WTC11 (cell line): ENCODE data around the gene MRPL20. TPM values are rescaled to one million over a fixed set of nuclear protein-coding genes. Genes with fewer than 3 reads are reported as not detected.

Source experiments
- ATAC-seq: fragments of 200-7000 bp; cut with Tn5 transposase; 2 replicates; pipeline ENCODE4 v1.10.0; 2021; ENCODE audit warnings: mild to moderate bottlenecking, moderate library complexity
- CTCF ChIA-PET: fragments of 300-600 bp; sonication (Branson Sonifier 250); formaldehyde crosslinking; loops from one replicate; lab custom pipeline; 2021; ENCODE audit warnings: antibody characterized with exemption; lab: Charles Lee
- POLR2A ChIA-PET: fragments of 350-600 bp; sonication (Branson Sonifier 250); formaldehyde crosslinking; loops from one replicate; lab custom pipeline; 2021; ENCODE audit warnings: antibody characterized with exemption; lab: Charles Lee
- DNase-seq: peaks from one replicate; pipeline ENCODE4 v3.0.0; 2021; ENCODE audit warnings: low spot score
- H3K27ac Mint-ChIP-seq: 2 replicates; pipeline ENCODE4 v1.8.0; 2021; ENCODE audit warnings: mixed read lengths
- H3K27me3 Mint-ChIP-seq: 2 replicates; pipeline ENCODE4 v1.8.0; 2021; ENCODE audit warnings: low read depth, mild to moderate bottlenecking, moderate library complexity, mixed read lengths
- H3K36me3 Mint-ChIP-seq: 2 replicates; pipeline ENCODE4 v1.8.0; 2021; ENCODE audit warnings: mixed read lengths
- H3K4me1 Mint-ChIP-seq: 2 replicates; pipeline ENCODE4 v1.8.0; 2022; ENCODE audit warnings: mixed read lengths
- H3K4me3 Mint-ChIP-seq: 2 replicates; pipeline ENCODE4 v1.8.0; 2021; ENCODE audit warnings: mild to moderate bottlenecking, moderate library complexity, mixed read lengths
- H3K9me3 Mint-ChIP-seq: 2 replicates; pipeline ENCODE4 v1.8.0; 2021; ENCODE audit warnings: mixed read lengths
- ATF1 ChIP-seq: sonication (generic); formaldehyde crosslinking; IDR thresholded peaks from 2 replicates; pipeline ENCODE4 v1.8.1; 2023; ENCODE audit warnings: mild to moderate bottlenecking, moderate library complexity, missing genetic modification reagents
- CTCF ChIP-seq: fragments of 200-600 bp; IDR thresholded peaks from 2 replicates; pipeline ENCODE4 v1.8.0; 2022; ENCODE audit warnings: antibody characterized with exemption
- E2F4 ChIP-seq: sonication (generic); formaldehyde crosslinking; IDR thresholded peaks from 2 replicates; pipeline ENCODE4 v1.8.1; 2022; ENCODE audit warnings: low read depth, mild to moderate bottlenecking, moderate library complexity, missing genetic modification reagents, borderline replicate concordance
- JAZF1 ChIP-seq: fragments of 250-450 bp; sonication (Bioruptor Pico); IDR thresholded peaks from 2 replicates; pipeline ENCODE4 v1.9.0; 2021; ENCODE audit warnings: moderate library complexity, mild to moderate bottlenecking, inconsistent platforms
- KAT7 ChIP-seq: sonication (generic); formaldehyde crosslinking; IDR thresholded peaks from 2 replicates; pipeline ENCODE4 v1.8.1; 2023; ENCODE audit warnings: missing genetic modification reagents, mild to moderate bottlenecking, borderline replicate concordance
- NFATC4 ChIP-seq: fragments of 250-450 bp; sonication (Bioruptor Pico); IDR thresholded peaks from 2 replicates; pipeline ENCODE4 v1.9.0; 2021; ENCODE audit warnings: mild to moderate bottlenecking
- NFE2L1 ChIP-seq: sonication (generic); formaldehyde crosslinking; IDR thresholded peaks from 2 replicates; pipeline ENCODE4 v1.8.1; 2023; ENCODE audit warnings: missing genetic modification reagents
- PRDM15 ChIP-seq: sonication (generic); formaldehyde crosslinking; IDR thresholded peaks from 2 replicates; pipeline ENCODE4 v1.8.0; 2022; ENCODE audit warnings: missing genetic modification reagents
- RELA ChIP-seq: sonication (generic); formaldehyde crosslinking; IDR thresholded peaks from 2 replicates; pipeline ENCODE4 v1.8.1; 2022; ENCODE audit warnings: missing genetic modification reagents, mild to moderate bottlenecking, borderline replicate concordance
- SMAD3 ChIP-seq: sonication (generic); formaldehyde crosslinking; IDR thresholded peaks from 2 replicates; pipeline ENCODE4 v1.8.0; 2022; ENCODE audit warnings: missing genetic modification reagents, mild to moderate bottlenecking, borderline replicate concordance
- SP1 ChIP-seq: sonication (generic); formaldehyde crosslinking; conservative IDR thresholded peaks from 2 replicates; pipeline ENCODE4 v1.8.1; 2022; ENCODE audit warnings: missing genetic modification reagents
- TEAD4 ChIP-seq: sonication (generic); formaldehyde crosslinking; IDR thresholded peaks from 2 replicates; pipeline ENCODE4 v1.8.0; 2022; ENCODE audit warnings: mild to moderate bottlenecking, missing genetic modification reagents
- ZBTB21 ChIP-seq: sonication (generic); formaldehyde crosslinking; IDR thresholded peaks from 2 replicates; pipeline ENCODE4 v1.8.1; 2023; ENCODE audit warnings: mild to moderate bottlenecking, missing genetic modification reagents, borderline replicate concordance
- ZBTB43 ChIP-seq: sonication (generic); formaldehyde crosslinking; IDR thresholded peaks from 2 replicates; pipeline ENCODE4 v1.8.1; 2023; ENCODE audit warnings: mild to moderate bottlenecking, missing genetic modification reagents
- ZNF219 ChIP-seq: sonication (generic); formaldehyde crosslinking; IDR thresholded peaks from 2 replicates; pipeline ENCODE4 v1.8.0; 2023; ENCODE audit warnings: missing genetic modification reagents, mild to moderate bottlenecking, borderline replicate concordance
- ZNF416 ChIP-seq: fragments of 250-450 bp; sonication (Bioruptor Pico); IDR thresholded peaks from 2 replicates; pipeline ENCODE4 v1.9.0; 2021; ENCODE audit warnings: mild to moderate bottlenecking, inconsistent platforms
- ZNF423 ChIP-seq: fragments of 250-450 bp; sonication (Bioruptor Pico); IDR thresholded peaks from 2 replicates; pipeline ENCODE4 v2.1.2; 2022; ENCODE audit warnings: mild to moderate bottlenecking, moderate library complexity
- ZNF512 ChIP-seq: sonication (generic); formaldehyde crosslinking; IDR thresholded peaks from 2 replicates; pipeline ENCODE4 v1.8.1; 2022; ENCODE audit warnings: missing genetic modification reagents, borderline replicate concordance
- ZSCAN18 ChIP-seq: fragments of 250-450 bp; sonication (Bioruptor Pico); IDR thresholded peaks from 2 replicates; pipeline ENCODE4 v2.1.2; 2022; ENCODE audit warnings: mild to moderate bottlenecking, moderate library complexity
- total RNA-seq: library from RNA; stranded (reverse); gene quantifications from 3 replicates; pipeline ENCODE4 v1.2.3, GENCODE V29; 2021

Gene MRPL20
- total RNA-seq, 1 experiment from 2014 or later, result 156 TPM

GRCh38 chr1:1353389-1354151 lies 53.5 kb downstream of the MRPL20 start (continued):
- TF ChIP-seq PRDM15 (no peak), JAZF1 (CRISPR knock-in tag) (no peak), TEAD4 (CRISPR knock-in tag) (no peak), ZSCAN18 (CRISPR knock-in tag) (no peak), ATF1 (no peak), E2F4 (CRISPR knock-in tag) (0 out of 2 replicates have a peak, but pooled peaks have one; percentile 22), ZNF219 (CRISPR knock-in tag) (no peak), NFE2L1 (no peak), ZBTB21 (CRISPR knock-in tag) (no peak), RELA (no peak), NFATC4 (no peak), CTCF (no peak), SMAD3 (CRISPR knock-in tag) (no peak), ZNF512 (no peak), SP1 (no peak)

GRCh38 chr1:1352786-1353388 lies 54.2 kb downstream of the MRPL20 start:
- peaks cover 17% of the 10 kb centered on the region for H3K27me3 Mint-ChIP-seq
- H3K9me3 Mint-ChIP-seq, result no peaks in the 10 kb centered on the region
- CTCF ChIA-PET, result interaction anchor here (1.0 to 1.9 kb wide), 4 partner anchors 19 to 61 kb away, joined by 3 to 10 read pairs (median 4); no protein-coding TSS in a partner anchor
- no peak for ATAC-seq
- H3K4me3 Mint-ChIP-seq, result peak overlapping the region; percentile 73
- no peak for DNase-seq
- POLR2A ChIA-PET, result no interaction called here
- H3K4me1 Mint-ChIP-seq, result peaks cover 21% of the 10 kb centered on the region
- no peaks in the 10 kb centered on the region for H3K36me3 Mint-ChIP-seq
- TF ChIP-seq KAT7 (no peak), RELA (0 out of 2 replicates have a peak, but pooled peaks have one; percentile 55), ZNF416 (no peak), ZNF423 (CRISPR knock-in tag) (0 out of 2 replicates have a peak, but pooled peaks have one; percentile 13), ZBTB43 (CRISPR knock-in tag) (0 out of 2 replicates have a peak, but pooled peaks have one; percentile 35)
- H3K27ac Mint-ChIP-seq, result no peak overlapping the region; the same call in 1 of the 2 replicates
